GM18502 (cell line): ENCODE results near the gene TSPAN5.

Experiments used
- ATAC-seq: cut with Tn5 transposase; IDR thresholded peaks from one replicate; pipeline ENCODE4 v1.9.1; 2021; ENCODE audit warnings: mild to moderate bottlenecking; ENCODE audit not compliant: unreplicated experiment, poor library complexity

TSPAN5 gene

DNA sequence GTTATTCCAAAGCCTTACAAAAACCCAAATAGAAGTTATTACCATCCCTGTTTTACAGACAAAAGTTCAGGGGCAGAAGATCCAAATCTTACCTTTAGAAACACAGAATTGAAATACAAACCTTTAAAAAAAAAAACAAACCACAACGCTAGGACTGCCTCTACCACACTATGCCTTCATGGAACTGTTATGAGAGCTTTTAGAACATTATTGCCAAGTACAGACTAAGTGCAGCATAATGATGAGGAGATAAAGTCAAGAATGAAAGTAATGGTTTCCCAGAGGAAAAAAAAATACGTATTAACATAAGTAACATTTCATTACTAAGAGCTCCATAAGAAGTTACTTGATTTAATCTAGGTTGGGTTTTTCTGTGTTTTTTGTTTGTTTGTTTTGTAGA, 34.3 kb downstream of the TSPAN5 start:
- ATAC-seq: no peak

DNA sequence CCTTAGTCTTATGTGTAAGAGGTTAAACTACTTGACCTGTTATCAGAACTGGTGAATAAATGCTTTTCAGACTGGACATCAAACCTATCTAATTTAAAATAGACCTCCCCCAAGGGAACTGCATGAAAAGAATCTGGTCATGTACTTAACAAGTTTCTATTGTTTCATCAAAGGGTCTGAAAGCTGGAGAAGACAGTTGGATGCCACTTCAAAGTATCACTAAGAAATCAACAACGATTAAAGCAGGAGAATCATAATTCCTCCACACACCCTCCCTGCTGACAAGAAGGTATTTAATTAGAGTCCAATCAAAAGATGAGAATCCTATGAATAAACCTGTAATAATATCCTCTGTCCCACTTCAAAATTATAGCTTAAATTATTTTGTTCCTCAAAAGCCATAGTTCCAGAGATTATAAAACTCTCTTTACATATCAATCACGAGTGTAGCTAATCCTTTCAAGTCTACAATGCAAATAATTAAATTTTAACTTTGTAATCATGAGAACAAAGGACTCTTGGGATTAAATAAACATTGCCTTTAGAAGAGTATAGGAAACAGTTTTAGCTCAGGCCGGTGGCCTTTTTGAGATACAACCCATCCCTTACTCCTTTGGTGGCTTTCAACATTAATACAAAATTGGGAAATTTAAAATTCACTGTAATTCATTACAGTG, 35.1 kb downstream of the TSPAN5 start:
- ATAC-seq: no peak

DNA sequence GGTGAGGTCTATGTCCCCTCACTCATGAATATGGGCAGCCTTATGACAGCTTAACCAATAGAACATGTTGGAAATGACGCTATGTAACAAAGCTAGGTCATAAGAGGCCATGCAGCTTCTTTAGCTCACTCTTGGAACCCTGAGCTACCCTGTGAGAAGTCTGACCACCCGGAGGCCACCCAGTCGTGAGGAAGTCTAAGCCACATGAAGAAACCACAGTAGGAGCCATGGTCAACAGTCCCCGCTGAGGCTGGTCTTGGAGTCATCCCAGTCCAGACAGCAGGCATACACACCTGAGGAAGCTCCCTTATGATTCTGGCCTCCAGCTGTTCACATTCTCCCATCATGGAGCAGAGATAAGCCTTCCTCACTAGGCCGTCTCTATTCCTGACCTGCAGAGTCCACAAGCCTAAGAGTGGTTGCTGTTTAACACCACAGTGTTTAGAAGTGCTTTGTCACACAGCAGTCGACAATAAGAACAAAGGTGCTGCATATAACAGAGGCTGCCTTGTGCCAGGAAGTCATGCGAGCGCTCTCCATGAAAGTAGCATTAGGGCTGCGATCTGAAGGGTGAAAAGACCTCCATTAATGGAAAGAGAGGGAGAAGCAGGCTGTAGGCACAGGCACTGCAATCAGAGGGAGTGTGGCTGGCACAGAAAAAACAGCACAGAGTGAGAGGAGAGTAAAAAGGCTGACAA, 38.2 kb downstream of the TSPAN5 start:
- ATAC-seq: no peak

DNA sequence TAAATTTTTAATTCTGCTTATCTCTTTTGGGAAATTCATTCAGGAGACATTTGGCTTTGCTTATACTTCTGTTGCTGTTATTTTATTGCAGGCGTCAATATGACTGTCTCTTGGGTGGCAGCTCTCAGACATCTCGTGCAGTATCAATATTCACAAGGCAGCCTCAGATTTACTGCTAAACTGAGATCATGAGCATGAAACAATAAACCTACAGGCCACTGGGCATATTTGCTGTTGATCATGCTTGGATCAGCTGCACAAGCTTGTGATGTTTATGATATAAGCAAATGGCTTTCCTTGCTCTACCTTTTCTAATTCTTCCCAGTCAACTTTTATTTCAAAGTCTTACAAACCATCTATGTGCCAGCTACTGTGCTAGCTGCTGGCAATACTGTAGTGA, 39.2 kb downstream of the TSPAN5 start:
- ATAC-seq: no peak

DNA sequence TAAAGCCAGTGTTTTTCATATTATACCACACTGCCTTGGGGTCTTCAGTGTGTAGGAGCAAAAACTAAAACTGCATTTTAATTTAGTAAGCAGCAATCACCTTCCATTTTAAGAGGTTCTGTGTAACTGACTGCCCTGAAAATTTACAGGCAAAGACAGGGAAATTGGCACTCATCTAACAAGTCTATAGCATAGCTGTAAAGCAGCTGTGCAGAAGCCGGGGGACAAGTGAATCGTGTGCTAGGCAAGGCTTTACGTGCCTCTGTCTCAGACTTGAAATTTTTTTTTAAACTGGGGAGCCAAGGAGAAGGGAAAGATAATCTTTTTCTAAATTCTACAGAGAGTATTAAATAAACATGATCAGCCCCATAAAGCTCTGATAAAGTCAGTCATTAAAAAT, 39.7 kb downstream of the TSPAN5 start:
- ATAC-seq: no peak

DNA sequence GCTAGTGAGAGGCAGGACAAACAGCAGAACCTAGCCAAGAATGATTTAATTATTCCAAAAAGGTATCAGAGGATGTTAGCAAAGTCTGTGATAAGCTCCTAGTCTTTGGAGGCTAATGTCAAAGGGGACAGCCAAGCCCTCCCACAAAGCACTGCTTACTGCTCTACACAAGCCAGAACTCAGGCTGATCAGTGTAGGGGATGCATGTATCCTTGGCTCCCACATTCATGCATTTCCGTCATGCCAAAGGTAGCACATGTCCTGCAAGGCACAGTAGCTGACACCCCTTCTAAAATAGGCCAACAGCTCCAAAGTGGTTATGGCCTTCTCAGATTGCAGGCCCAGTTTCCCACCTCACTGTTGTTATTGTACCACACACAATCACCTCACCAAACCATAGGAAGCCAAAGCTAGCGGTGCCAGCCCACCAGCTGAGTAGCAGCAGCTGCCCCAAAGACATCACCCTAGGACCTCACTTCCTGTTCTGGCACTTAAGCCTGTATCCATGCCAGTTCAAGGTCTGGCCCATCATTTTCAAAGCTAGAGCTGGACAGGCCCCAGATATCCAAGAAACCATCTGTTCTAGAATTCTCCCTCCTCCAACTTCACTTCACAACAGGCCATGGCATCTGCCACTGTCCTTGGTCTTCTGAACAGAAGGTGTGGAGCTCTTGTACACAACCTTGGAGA, 40.9 kb downstream of the TSPAN5 start:
- ATAC-seq: no peak

DNA sequence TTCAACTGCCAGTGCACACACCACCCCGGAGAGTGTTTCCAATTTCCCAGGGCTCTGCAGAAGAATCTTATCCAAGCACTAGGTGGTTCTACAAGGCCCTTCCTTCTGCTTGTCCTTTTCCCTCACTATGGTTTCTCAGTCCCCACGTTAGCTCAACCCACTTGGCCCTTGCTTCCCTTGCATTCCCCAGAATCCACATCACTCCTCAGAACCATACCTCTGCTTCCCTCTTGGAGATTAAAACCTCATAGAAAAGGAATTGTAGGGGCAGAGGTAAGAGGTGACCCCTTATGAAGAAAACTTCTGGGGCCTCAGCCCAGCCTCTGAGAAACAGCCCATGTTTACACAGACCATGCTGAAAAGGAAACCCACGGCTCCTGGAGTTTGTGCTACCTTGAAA, 42.4 kb downstream of the TSPAN5 start:
- ATAC-seq: no peak

DNA sequence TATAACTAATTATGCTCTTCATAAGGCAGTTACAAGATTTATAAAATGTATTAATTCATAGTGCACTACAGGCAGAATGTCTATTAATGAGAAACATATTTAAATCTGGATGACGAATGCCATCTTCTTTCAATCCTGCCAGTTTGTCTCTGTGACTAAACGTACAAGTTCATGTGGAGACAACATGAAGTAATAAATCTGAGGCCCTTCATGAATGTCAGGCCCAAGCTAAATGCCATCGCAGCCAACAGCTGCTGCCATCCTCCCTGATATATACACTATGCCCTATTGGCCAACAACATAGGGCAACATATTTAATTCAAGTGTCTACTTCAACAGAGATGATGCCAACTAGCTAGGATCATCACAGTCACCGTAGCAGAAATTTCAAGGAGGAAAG, 43.7 kb downstream of the TSPAN5 start:
- no peak for ATAC-seq

DNA sequence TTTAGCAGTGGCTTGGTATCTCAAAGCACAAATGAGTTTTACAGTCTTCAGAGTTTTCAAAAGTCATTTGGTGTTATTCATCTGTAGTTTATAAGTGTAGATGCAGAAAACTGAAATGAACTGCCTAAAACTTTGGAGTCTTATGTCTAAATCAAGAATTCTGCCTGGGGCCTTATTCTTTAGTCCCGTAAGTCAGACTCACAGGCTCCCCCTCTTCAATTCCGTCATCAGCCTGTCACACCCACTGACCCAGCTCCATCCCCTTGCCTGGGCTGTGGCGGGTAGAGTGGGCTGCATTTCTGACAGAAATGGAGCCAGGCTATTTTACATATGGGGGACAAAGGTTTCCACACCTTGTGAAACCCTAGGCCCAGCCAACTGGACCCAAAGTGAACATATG, 44.3 kb downstream of the TSPAN5 start:
- ATAC-seq: no peak

DNA sequence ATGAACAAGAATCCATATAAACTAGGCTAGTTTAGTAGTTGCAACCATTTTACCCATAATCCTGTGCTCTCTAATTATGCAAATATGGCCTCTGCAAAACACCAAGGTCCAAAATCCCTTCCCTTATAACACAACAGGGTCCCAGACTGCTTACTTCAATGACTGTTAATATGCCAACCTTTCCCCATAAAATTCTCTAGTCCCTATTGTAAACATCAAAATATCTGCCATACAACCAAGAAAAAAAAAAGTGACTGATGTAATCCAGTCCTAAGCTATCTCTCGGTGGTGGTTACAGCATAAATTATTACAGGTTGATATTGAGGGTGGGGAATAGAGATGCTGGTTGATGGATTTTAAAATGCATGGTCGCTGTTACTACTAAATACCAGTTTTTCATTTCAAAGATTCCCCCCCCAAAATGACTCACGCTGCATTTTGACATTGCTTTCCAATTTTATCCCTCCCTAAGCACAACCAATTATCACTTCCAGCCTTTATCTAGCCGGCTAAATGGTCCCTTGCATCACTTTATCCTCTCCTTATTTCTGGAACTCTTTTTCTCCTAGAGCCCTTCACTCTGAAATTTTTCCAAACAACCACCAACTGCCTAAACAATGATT, 44.8 kb downstream of the TSPAN5 start:
- ATAC-seq: no peak

DNA sequence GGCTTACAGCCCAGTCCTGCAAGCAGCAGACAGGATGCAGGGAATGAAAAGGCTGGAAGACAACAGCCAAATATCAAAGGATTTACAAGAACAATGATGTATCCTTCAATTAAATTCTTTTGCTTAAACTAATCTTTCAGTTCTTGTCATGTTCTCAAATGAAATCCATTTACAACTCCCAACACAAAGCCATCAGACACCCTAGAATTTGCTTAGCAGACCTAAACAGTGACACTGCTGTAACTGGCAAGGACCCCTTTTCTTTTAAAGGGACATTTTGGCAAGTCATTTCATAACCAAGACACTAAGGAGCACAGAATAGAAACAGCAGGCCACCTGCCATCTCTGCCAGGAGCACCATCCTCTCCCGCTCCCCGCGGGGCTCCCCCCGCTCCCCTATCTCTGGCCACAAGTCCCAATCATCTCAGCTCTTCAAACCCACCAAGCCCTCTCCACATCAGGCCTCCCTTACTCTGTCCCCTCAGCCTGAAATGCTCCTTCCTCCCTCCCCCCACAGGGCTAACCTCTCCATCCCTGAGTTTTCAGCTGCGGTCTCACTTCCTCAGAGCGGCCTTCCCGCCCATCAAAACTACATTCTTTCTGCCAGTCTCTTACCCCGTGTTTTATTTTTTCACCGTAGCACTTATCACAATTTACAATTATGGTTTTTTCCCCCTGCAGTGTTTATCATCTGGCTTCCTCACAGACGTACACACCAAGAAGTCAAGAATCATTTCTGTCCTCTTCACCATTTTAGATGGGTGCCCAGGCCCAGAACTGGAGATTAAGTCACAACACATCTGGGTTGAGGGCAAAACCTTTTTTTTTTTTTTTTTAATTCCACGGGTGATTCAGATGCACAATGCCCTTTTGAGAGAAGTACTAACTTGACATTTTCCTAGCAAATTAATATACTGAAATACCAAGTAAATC, 45.8 kb downstream of the TSPAN5 start:
- ATAC-seq: peak; percentile 53

DNA sequence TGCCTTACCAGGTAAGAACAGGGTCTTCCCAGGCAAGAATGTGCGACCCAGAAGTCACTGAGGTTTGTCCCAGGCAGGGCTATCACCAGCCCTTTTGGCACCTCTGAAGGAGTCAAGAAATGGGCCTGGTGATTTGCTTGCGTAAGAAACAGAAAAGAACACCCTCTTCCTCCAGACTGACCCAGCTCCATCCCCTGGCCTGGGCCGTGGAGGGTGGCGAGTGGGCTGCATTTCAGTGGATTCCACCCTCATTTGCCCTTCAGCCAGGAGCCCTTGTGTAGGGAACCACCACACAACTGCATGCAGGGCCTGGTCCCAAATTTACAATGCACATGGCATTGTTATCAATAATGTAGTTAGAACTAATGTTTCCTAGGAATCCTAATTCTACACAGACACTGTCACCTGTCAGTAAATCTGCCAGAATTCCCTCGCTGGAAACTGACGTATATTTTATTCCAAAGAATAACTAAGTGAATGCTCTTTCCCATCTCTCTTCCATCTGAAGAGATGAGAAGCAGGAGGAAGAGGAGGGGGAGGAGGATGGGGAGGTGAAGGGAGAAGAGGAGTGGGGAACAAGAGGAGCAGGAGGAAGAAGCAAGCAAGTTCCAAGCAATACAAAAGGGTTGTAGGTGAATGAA, 46.6 kb downstream of the TSPAN5 start:
- no peak for ATAC-seq

DNA sequence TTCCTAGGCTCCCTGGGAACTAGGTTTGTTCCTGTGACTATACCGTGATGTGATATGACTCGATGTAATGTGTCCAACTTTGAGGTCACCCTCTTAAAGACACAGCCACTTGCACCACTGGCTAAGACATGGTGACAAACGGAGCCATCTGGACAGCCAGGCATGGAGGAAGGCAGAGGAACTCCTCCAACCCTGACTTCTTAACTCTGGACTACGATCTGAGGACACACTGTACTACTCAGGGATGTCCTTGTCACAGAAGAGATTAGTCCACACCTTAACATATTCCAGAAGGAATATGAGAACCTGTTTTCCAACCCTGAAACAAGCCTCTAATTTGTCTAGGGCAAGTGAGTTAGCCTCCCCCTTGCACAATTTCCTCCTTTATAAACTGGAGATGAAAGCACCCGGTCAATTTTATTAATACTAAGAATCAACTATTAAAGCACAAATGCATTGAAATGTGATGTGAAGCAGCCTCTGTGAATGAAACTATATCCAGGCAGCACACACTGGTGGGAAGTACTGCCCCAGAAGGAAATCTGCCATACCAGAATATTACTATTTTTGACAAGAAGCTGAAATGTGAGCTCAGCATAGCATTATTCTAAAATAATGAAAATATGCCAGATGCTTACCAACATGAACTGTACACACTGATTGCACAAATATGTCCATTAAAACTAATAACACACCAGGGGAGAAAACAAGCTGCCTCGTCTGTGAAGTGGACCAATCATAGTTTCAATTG, 47.3 kb downstream of the TSPAN5 start:
- ATAC-seq: no peak

DNA sequence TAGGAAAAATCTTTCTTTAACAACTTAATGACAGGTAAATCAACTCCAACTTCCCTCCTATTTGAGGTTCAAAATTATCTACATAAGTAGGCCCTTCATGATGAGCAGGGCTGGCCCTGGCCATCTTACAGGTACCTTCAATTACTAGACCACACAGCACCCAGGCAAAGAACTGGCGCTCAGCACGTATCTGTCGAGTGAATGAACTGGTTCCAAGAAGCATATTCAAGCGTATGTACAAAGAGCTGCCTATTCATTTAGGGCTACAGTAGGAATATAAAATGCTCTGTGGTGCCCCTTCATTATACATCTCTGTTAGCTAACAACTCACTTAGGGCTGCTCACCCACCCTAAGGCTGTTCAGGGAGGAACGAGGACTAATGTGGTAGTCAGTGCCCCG, 48.0 kb downstream of the TSPAN5 start:
- ATAC-seq: no peak

DNA sequence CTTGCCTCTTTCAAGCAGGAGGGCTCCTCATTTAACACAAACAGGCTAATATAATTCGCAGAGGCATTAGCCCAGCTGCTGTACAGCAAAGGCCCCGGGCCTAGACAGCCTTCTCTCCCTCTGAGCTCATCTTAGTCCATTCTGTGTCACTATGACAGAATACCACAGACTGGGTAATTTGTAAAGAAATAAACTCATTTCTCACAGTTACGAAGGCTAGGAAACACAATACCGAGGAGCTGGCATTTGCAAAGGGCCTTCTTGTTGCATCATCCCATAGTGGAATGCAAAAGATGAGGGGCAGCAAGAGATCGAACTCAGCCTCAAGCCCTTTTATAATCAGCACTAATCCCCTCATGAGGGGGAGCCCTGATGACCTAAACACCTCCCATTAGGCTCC, 48.5 kb downstream of the TSPAN5 start:
- ATAC-seq: no peak

DNA sequence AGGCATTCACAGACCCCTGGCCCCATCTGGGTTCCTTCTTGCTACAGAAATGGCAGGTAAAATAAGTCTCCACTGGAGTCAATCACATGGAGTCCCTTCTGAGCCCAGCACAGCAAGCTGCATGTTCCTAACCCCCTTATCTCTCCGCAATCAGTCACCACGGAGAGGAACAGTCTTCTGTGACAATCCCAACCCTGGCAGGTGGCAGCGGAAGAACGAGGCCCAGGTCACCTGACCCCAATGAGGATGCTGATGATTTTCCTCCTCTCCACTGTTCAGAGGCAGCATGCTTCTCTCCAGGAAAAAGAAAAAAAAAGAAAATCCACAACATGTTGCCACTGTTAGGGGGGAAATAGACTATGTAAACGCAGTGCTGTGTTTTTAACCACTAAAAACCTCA, 50.1 kb downstream of the TSPAN5 start:
- no peak for ATAC-seq

DNA sequence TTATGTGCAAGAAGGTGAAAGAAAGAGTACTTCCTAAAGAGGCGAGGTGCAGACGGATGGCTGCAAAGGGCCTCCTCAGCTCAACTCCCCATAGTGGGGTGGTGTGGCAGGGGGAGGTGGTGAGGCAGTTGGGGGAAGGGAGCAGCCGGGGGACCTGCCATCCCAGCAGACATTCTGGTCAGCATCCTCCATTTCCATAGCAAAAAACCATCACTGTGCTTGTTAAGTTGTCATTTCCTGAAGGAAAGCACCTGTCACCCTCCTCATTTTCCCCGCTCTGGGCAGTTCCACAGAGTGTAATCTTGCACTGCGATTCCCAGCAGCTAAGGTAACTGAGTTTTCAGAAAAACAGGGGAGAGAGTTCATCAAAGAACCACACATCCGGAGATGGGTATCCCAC, 51.5 kb downstream of the TSPAN5 start:
- ATAC-seq: no peak

DNA sequence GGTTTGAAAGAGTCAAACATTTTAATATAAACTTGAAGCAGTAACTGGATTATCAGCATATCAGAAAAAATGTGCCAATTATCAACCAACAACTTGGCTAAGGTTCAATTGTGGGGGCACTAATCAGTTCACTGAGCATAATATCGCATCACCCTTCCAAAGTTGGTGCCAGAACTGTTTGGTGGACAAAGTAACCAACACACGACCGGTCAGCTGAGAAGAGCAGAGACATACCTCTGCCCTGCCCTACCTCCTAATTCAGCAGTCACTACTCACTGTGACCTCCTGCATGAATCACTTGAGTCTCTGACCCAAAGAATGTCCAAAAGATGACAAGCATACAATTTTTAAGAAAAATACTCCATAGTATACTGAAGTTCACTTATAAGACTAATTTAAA, 53.2 kb downstream of the TSPAN5 start:
- no peak for ATAC-seq

DNA sequence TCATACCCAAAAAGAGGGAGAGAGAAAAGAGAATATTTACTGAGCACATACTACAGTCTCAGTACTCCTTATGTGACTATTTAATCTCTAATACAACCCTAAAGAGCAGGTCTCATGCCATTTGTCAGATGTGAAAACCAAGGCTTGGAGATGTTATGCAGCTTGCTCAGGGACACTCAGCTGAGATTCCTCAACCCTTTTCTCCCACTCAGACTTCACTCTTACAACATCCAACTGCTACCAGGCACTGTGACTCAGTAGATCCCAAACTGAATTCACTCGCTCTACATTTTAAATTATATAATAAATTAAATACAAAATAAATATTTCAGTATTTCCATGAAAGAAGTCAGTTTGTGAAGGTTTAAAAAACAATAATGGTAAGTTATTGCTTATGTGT, 53.7 kb downstream of the TSPAN5 start:
- no peak for ATAC-seq
